Inflammatory macrophage treated with lipopolysaccharide for 1 hour (primary cell): Measurements from ENCODE around the gene TRAPPC12.

Experiments used
- DNase-seq, 2 donors: peaks; one replicate each; pipeline ENCODE4 v3.0.0-alpha.2; 2020 to 2022

TRAPPC12 gene

DNA sequence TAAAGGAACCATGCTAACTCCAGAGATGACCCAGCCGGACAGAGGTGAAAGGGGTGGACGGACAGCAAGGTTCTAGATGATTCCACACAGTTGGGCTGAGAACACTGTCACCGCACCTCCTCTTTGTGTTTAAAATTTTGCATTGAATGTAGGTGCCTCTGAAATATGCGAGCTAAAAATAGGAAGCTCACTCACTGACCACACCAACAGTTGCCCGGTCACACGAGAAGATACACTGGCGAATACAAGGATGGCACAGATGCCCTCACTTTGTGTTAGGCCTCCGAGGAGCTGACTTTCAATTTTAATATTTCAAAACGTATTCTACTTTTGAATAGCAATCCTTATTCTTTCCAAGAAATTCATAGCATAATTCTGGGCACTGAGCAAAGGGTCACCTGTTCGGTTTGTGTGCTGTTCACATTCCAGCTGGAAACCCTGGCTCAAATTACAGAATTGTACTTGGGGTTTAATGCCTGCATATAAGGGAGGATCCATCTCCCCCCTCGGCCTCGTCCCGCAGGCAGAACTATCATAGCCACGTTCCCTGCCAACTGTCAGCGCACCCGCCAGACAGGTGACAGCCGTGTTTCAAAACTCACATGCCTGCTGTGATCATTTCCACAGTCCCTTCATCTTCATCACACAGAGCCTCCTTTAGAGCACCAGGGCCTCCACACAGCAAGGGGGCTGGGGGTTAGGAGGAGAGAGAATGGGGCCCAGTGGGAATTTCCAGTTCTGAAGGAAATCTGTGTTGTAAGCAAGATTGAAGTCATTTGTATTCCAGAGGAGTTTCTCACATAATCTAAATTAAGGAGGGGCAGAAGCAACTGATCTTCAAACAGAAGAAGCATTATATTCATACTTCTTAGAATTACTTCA lies 91.6 kb downstream of the TRAPPC12 start:
- no peak for DNase-seq

GRCh38 chr2:3472296-3472695 lies 92.8 kb downstream of the TRAPPC12 start:
- DNase-seq: no peak

- no peak for DNase-seq
These were observed 93.5 kb downstream of the TRAPPC12 start for GRCh38 chr2:3472966-3473365.

DNA sequence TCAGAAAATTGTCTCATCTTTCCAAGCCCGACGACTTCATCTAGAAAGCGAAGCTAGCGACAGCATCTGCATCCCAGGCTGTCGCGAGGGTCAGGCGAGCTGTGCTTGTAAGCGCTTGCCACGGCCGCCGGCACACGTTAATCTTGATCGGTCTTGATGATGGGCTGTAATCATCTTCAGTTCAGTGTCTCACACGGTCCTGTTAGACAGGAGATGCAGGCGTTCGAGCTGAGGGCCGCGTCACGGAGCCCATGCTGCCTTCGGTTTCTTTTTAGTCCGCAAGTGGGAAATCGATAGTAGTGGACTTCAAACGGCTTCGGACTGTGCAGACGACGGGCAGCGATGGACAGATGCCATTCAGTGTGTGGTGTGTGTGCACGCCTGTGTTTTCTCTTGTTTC lies 96.3 kb downstream of the TRAPPC12 start:
- no peak for DNase-seq

GRCh38 chr2:3476321-3476984 lies 97.0 kb downstream of the TRAPPC12 start:
- no peak for DNase-seq

DNA sequence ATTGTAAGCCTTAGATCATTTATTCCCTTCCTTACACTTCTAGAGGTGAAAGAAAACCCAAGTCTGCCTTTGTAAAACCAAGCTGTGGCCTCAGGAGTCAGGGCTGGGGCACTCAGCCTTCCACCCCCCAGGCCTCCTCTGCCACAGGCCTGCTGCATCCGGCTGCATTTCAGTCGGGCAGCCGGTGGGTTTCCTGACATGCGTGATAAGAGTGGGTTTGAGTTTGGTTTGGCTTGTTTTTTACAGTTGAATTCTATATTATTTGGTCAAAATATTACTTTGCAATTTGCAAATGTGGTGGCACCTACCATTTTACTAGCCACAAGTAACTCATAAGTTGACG lies 97.5 kb downstream of the TRAPPC12 start:
- no peak for DNase-seq

DNA sequence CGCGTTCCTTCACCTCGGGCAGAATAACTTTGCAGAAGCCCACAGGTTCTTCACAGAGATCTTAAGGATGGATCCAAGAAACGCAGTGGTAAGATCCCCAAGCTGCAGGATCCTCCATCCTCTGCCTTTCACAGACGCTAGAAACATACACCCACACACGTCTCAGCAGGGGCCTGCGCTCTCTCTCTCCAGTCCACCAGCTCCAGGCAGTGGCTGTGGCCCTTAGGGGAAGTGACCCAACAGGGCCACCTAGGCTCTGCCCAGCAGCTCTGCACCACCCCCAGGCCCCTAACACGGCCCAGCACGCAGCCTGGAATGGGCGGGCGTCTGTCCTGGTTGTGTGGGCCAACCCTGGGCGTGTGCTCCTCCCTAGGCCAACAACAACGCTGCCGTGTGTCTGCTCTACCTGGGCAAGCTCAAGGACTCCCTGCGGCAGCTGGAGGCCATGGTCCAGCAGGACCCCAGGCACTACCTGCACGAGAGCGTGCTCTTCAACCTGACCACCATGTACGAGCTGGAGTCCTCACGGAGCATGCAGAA lies 99.4 kb downstream of the TRAPPC12 start:
- DNase-seq: no peak

DNA sequence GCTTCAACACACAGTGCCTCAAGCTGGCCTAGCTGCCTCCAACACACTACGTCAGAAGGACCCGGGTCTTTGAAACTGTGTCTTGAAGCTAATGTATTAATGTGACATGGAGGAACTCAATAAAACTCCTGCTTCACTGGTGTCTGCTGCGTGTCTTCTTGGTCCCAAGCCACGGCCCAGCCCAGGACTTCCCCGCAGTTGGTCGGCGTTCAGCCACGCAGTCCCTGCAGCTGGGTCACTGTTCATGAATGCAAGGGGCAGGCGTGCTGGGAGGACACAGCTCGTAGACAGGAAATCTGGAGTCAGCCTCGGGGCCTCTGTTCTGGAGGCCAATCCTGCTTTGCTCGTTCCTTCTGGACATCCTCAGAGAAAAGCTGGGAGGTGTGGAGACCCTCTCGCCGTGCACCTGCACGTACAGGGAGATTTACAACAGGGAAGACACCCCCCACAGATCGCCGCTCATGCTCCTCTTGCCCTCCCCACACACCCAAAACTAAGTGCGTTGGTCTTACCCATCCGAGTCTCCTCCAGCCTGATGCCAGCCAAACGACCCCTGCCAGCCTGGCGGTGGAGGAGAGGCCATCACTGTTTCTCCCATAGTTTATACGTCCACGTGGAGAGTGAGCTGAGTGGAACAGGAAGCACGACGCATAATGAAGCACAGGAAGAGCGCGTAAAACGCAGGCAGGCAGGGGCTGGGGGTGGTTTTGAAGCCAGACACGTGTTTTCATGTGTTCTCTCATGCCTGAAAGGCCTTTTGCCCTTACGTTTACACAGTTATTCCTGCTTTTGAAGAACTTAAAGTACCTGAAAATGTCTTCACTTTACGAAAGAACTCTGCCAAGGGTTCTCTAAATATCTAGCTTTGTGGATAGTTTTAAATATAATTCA lies 100.2 kb downstream of the TRAPPC12 start:
- no peak for DNase-seq

DNA sequence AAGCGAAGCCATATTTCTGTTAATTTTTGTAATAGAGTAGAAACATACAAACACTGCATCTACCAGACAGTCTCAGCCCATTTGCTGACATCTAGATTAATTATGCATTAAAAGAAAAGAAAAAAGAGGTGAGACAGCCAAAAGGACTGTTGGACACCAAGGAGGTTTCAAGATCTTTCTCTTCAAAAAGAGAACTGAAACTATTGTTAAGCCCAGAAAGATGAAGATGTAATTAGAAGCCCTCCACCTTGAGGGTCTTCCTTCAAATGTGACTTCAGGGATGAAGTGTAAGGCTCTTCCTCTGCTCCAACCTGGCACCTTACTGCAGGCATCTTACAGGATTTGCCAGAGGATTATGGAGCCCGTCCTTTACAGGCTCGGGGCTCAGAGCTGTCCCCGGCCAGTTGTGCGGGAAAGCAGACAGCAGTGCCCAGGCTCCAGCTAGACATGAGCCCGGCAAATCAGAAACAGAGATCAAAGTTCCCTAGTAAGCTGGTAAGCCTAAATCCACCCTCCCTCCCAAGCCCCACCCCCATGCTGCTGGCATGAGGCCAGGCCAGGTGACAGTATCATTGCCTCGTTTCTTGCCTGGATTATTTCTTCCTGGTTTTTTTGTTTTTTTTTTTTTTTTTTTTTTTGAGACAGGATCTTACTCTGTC lies 101.0 kb downstream of the TRAPPC12 start:
- no peak for DNase-seq

- DNase-seq: no peak
These were observed 101.5 kb downstream of the TRAPPC12 start for GRCh38 chr2:3481011-3481400.

GRCh38 chr2:3481736-3482362 lies 102.4 kb downstream of the TRAPPC12 start:
- DNase-seq: no peak

GRCh38 chr2:3482363-3482821 lies 102.9 kb downstream of the TRAPPC12 start:
- no peak for DNase-seq

DNA sequence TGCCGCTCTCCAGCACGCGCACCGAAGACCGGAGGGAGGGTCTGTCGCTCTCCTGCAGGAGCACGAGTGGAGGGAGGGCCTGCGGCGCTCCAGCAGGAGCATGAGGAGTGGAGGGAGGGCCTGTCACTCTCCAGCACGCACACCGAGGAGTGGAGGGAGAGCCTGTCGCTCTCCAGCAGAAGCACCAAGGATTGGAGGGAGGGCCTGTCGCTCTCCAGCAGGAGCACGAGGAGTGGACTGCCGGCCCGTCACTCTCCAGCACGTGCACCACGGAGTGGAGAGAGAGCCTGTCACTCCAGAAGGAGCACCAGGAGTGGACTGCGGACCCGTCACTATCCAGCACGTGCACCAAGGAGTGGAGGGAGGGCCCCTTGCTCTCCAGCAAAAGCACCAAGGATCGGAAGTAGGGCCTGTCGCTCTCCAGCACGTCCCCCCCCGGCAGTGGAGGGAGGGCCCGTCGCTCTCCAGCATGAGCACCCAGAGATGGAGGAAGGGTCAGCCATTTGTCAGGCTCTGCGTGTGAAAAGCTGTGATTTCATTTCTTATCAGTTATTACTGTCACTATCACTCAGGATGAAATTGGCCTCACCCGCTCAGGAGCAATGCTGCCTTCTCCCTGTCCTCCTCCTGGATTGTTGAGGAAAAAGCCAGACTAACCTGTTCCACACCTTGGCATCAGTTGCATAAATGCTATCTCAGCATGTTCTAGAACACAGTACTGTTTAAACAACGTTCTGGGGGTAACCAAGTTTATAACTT lies 103.9 kb downstream of the TRAPPC12 start:
- DNase-seq: no peak

DNA sequence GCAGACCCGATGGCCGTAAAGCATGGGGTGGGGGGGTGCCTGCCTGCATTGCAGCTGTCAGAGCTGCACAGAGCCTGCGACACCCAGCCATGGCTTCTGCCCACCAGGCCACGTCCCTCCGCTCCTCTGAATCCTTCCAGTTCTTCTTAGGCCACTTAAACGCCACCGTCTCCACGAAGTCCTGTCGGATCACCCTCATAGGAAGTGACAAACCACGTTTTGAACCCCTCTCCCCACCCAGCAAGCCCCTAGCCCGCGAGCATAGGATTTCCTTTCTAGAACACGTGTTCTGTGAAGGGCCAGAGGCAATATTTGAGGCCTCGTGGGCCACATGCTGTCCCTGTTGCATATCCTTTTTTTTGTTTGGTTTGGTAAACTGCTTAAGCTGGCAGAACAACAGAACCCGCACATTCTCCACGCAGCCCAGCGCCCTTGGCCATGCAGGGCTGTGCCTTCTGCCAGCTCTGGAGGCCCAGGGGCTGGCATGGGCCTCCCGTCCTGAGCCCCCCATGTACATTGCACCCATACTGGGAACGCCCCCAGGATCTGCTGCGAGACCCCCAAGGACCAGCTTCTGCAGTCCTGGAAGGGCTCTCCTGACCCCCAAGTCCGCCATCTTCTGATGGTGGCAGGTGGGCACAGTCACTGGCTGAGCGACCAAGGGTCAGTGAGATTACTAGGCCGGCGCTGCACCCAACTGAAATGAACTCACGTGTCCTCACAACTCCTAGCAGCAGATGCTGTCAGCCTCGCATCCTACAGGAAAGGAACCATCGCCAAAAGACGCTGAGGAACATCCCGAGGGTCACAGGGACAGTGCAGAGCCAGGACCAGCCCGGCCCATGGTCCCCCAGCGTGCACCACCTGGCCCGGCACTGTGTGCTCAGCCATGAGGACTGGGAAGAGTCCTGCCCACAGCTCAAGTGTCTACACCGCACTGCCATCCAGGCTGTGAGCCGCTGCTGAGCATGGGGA lies 104.8 kb downstream of the TRAPPC12 start:
- DNase-seq: no peak

GRCh38 chr2:3485166-3485565 lies 105.7 kb downstream of the TRAPPC12 start:
- no peak for DNase-seq

- DNase-seq: no peak
These were observed 106.8 kb downstream of the TRAPPC12 start for GRCh38 chr2:3486047-3487027.

GRCh38 chr2:3487028-3487425 lies 107.5 kb downstream of the TRAPPC12 start:
- no peak for DNase-seq

DNA sequence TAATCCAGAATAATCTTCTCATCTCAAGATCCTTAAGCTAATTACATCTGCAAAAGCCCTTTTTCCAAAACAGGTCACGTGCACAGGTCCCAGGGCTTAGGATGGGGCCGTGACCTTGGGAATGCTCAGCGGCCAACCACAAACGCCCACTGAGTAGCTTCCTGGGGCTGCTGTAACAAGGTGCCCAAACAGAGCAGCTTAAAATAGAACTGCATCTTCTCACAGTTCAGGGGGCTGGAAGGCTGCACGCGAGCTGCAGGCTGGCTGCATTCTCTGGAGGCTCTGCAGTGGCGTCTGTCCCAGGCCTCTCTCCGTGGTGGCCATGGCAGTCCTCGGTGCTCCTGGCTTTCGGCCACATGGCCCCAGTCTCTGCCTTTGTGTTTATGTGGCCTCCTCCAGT lies 107.9 kb downstream of the TRAPPC12 start:
- DNase-seq: no peak

- no peak for DNase-seq
These were observed 108.6 kb downstream of the TRAPPC12 start for GRCh38 chr2:3488061-3488531.
